ENCODE measurements around the gene PLEKHA7. TPM values are rescaled to one million over a fixed set of nuclear protein-coding genes. Genes with fewer than 3 reads are reported as not detected.

Gene PLEKHA7
- total RNA-seq, 1 donor from 2014 or later, result 18.2 TPM

- DNase-seq (ENCODE audit: low read depth, low spot score), result no peak
- Mint-ChIP-seq H3K4me3 (no peak overlapping the region), H3K9me3 (no peaks in the 10 kb centered on the region), H3K36me3 (ENCODE audit: low read depth) (no peaks in the 10 kb centered on the region), H3K4me1 (peaks cover 5% of the 10 kb centered on the region), H3K27me3 (ENCODE audit: low read depth) (no peaks in the 10 kb centered on the region), H3K27ac (ENCODE audit: unreplicated experiment) (no peak overlapping the region)
- no peak for TF ChIP-seq CTCF (conservative IDR thresholded peaks at IDR 0.05)
These were observed 214.3 kb downstream of the PLEKHA7 start for GRCh38 chr11:16799890-16800289.

GRCh38 chr11:16799221-16799620 is 215.0 kb downstream of the PLEKHA7 start:
- Mint-ChIP-seq H3K4me3 (no peak overlapping the region), H3K27ac (ENCODE audit: unreplicated experiment) (no peak overlapping the region), H3K27me3 (ENCODE audit: low read depth) (no peaks in the 10 kb centered on the region), H3K9me3 (no peaks in the 10 kb centered on the region), H3K36me3 (ENCODE audit: low read depth) (no peaks in the 10 kb centered on the region), H3K4me1 (peaks cover 12% of the 10 kb centered on the region)
- no peak for DNase-seq (ENCODE audit: low read depth, low spot score)
- TF ChIP-seq CTCF (conservative IDR thresholded peaks at IDR 0.05), result no peak

- no peak overlapping the region for H3K27ac Mint-ChIP-seq (ENCODE audit: unreplicated experiment)
- DNase-seq (ENCODE audit: low read depth, low spot score), result no peak
- no peaks in the 10 kb centered on the region for H3K36me3 Mint-ChIP-seq (ENCODE audit: low read depth)
- no peak for TF ChIP-seq CTCF (conservative IDR thresholded peaks at IDR 0.05)
- no peak overlapping the region for H3K4me3 Mint-ChIP-seq
- H3K27me3 Mint-ChIP-seq (ENCODE audit: low read depth), result no peaks in the 10 kb centered on the region
- H3K4me1 Mint-ChIP-seq, result peaks cover 15% of the 10 kb centered on the region
- no peaks in the 10 kb centered on the region for H3K9me3 Mint-ChIP-seq
These were observed 216.4 kb downstream of the PLEKHA7 start for GRCh38 chr11:16797776-16798175.

GRCh38 chr11:16796311-16796710 is 217.9 kb downstream of the PLEKHA7 start:
- Mint-ChIP-seq H3K4me1 (peaks cover 23% of the 10 kb centered on the region), H3K27me3 (ENCODE audit: low read depth) (no peaks in the 10 kb centered on the region), H3K27ac (ENCODE audit: unreplicated experiment) (no peak overlapping the region), H3K4me3 (no peak overlapping the region), H3K36me3 (ENCODE audit: low read depth) (no peaks in the 10 kb centered on the region), H3K9me3 (no peaks in the 10 kb centered on the region)
- no peak for TF ChIP-seq CTCF (conservative IDR thresholded peaks at IDR 0.05)
- no peak for DNase-seq (ENCODE audit: low read depth, low spot score)

- Mint-ChIP-seq H3K36me3 (ENCODE audit: low read depth) (no peaks in the 10 kb centered on the region), H3K4me3 (no peak overlapping the region), H3K27me3 (ENCODE audit: low read depth) (no peaks in the 10 kb centered on the region), H3K4me1 (peaks cover 23% of the 10 kb centered on the region), H3K27ac (ENCODE audit: unreplicated experiment) (no peak overlapping the region), H3K9me3 (no peaks in the 10 kb centered on the region)
- DNase-seq (ENCODE audit: low read depth, low spot score), result no peak
- TF ChIP-seq CTCF (conservative IDR thresholded peaks at IDR 0.05), result no peak
These were observed 219.1 kb downstream of the PLEKHA7 start for GRCh38 chr11:16795146-16795545.
